Nephron progenitor cell (in vitro differentiated cells): Measurements from ENCODE around the gene ASIP.
A peak's percentile ranks its signal among the peaks of the same experiment; 100 is the strongest.
"Not testable (repeated sequence)": the region's sequence is repeated elsewhere in the genome, so short reads cannot be mapped to it uniquely, and the experiment has no call there.

Experiments
- DNase-seq: peaks from one replicate; pipeline ENCODE4 v3.0.0; 2021
- H3K27ac Mint-ChIP-seq: 2 replicates; pipeline ENCODE4 v1.8.0; 2021; ENCODE audit warnings: mild to moderate bottlenecking, moderate library complexity, mixed read lengths
- H3K27me3 Mint-ChIP-seq: 2 replicates; pipeline ENCODE4 v1.8.0; 2021; ENCODE audit warnings: mild to moderate bottlenecking, low read depth, mixed read lengths; ENCODE audit not compliant: poor library complexity
- H3K36me3 Mint-ChIP-seq: 2 replicates; pipeline ENCODE4 v1.8.0; 2021; ENCODE audit warnings: low read depth, mixed read lengths
- H3K4me1 Mint-ChIP-seq: 2 replicates; pipeline ENCODE4 v1.8.0; 2021; ENCODE audit warnings: mixed read lengths
- H3K4me3 Mint-ChIP-seq: 2 replicates; pipeline ENCODE4 v1.8.0; 2021; ENCODE audit warnings: mild to moderate bottlenecking, moderate library complexity, mixed read lengths
- H3K9me3 Mint-ChIP-seq: 2 replicates; pipeline ENCODE4 v1.8.0; 2021; ENCODE audit warnings: mild to moderate bottlenecking, moderate library complexity, mixed read lengths
- TF ChIP-seq, protein P1 (sequence below): fragments of 200-600 bp; sonication (generic); IDR thresholded peaks from 2 replicates; pipeline ENCODE4 v1.5.0; 2021; ENCODE audit warnings: antibody characterized with exemption

The ASIP gene

DNA sequence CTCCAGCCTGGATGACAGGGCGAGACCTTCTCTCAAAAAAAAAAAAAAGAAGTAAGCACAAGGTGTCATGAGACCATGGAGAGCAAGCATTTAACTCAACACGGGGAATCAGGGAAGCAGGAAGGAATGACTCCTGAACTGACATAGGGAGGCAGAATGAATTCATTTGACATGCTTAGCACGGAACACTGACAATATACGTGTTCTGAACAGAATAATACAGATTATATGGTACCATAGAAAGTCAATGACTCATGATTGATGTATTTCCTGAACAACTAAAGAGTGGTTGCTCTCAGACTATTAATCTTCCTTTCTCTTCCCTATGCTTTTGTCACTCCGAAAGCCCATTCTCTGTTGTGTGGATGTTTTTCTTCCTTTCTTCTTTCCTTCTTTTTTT, 20.7 kb upstream of the ASIP start:
- peaks cover 22% of the 10 kb centered on the region for H3K27me3 Mint-ChIP-seq
- no peak for DNase-seq
- no peaks in the 10 kb centered on the region for H3K4me1 Mint-ChIP-seq
- H3K27ac Mint-ChIP-seq = peak overlapping the region; percentile 84
- no peaks in the 10 kb centered on the region for H3K36me3 Mint-ChIP-seq
- H3K4me3 Mint-ChIP-seq = no peak overlapping the region
- TF ChIP-seq, protein P1, sequence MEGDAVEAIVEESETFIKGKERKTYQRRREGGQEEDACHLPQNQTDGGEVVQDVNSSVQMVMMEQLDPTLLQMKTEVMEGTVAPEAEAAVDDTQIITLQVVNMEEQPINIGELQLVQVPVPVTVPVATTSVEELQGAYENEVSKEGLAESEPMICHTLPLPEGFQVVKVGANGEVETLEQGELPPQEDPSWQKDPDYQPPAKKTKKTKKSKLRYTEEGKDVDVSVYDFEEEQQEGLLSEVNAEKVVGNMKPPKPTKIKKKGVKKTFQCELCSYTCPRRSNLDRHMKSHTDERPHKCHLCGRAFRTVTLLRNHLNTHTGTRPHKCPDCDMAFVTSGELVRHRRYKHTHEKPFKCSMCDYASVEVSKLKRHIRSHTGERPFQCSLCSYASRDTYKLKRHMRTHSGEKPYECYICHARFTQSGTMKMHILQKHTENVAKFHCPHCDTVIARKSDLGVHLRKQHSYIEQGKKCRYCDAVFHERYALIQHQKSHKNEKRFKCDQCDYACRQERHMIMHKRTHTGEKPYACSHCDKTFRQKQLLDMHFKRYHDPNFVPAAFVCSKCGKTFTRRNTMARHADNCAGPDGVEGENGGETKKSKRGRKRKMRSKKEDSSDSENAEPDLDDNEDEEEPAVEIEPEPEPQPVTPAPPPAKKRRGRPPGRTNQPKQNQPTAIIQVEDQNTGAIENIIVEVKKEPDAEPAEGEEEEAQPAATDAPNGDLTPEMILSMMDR = no peak
- H3K9me3 Mint-ChIP-seq = peaks cover 11% of the 10 kb centered on the region

DNA sequence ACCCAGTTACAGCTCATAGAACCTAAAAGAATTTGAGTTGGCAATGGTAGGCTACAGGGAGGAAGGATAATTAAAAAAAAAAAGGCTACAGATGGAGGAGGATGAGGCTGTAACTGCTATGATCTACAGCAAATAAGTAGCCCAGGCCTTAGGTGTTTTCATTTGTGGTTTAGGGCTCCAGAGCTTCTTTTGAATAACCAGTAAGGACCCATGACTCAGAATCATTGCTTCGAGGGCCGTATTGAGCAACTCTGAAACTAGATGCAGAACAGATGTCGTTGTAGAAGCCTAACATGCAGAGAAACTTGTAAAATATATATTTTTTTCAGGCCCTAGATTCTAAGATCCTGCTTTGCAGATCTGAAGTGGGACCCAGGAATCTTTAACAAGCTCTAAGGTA, 19.0 kb upstream of the ASIP start:
- Mint-ChIP-seq H3K27me3 (peaks cover 18% of the 10 kb centered on the region), H3K4me3 (no peak overlapping the region), H3K9me3 (peaks cover 11% of the 10 kb centered on the region), H3K27ac (no peak overlapping the region), H3K36me3 (no peaks in the 10 kb centered on the region), H3K4me1 (no peaks in the 10 kb centered on the region)
- TF ChIP-seq, protein P1 = no peak
- DNase-seq = no peak

DNA sequence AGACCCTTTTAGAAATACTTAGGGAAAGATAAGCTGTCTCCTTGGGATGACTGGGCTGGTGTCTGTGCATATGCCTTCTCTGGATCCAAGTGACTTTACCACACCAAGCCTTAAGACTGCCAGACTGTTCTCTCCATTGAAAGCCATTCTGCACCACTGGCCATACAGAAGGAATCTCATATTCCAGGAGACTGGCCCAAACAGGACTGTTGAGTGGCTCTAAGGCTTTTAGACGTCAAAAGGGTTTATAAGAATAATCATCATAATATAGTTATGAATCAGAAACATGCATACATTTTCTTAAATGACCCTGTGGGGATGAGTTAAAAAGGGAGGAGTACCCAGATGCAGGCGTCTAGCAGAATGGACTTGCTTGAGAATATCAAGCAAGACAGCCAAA, 17.0 kb upstream of the ASIP start:
- not testable (repeated sequence) for DNase-seq, H3K27me3 Mint-ChIP-seq, H3K4me3 Mint-ChIP-seq, H3K4me1 Mint-ChIP-seq, H3K36me3 Mint-ChIP-seq, H3K27ac Mint-ChIP-seq
- H3K9me3 Mint-ChIP-seq = peaks cover 11% of the 10 kb centered on the region

DNA sequence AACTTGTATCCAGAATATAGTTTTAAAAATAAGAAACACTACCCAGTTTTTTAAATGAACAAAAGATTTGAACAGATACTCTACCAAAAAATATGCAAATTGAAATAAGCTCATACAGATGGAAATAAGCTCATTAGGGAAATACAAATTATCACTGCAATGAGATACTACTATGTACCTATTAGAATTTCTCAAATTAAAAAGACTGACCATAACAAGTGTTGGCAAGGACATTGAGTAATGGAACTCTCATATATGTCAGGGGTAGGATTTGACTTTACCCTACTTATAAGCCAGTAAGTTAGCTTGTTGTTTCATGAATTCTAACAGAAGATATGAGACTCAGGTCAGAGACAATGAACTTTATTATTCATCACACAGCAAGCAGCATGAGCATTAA, 9.6 kb upstream of the ASIP start:
- no peak for DNase-seq
- Mint-ChIP-seq H3K27me3 (peaks cover 11% of the 10 kb centered on the region), H3K27ac (no peak overlapping the region), H3K36me3 (no peaks in the 10 kb centered on the region), H3K4me1 (no peaks in the 10 kb centered on the region), H3K4me3 (no peak overlapping the region), H3K9me3 (peaks cover 27% of the 10 kb centered on the region)
- TF ChIP-seq, protein P1 = no peak

DNA sequence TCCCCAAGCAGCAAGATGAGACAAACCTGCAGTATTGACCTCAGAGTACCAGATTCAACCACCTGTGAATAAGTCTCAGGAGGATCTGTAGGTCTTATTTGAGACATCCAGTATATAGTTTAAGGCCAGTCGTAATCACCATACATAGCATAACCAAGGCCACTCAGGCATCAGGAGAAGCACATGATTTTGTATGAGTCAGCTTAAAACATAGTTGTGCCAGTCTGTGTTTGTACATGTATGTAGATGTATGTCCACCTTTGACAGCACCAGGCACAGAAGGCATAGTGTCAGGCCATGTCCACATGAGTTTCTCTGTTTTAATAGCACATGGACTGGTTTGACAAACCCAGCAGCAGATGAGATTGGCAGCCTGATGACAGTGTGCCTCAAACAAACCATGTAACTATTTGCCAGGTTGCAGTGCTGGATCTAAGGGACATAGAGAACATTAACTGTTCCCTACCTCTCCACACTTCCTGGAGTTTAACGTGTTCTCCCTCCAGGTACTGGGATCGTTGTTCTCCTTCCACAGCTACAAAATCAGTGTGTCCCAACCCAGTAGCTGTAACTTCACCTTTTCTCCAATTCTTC, 8.6 kb upstream of the ASIP start:
- TF ChIP-seq, protein P1 = no peak
- Mint-ChIP-seq H3K27me3 (peaks cover 11% of the 10 kb centered on the region), H3K9me3 (peaks cover 36% of the 10 kb centered on the region), H3K36me3 (peaks cover 5% of the 10 kb centered on the region), H3K4me1 (no peaks in the 10 kb centered on the region), H3K4me3 (no peak overlapping the region), H3K27ac (no peak overlapping the region)
- DNase-seq = no peak

DNA sequence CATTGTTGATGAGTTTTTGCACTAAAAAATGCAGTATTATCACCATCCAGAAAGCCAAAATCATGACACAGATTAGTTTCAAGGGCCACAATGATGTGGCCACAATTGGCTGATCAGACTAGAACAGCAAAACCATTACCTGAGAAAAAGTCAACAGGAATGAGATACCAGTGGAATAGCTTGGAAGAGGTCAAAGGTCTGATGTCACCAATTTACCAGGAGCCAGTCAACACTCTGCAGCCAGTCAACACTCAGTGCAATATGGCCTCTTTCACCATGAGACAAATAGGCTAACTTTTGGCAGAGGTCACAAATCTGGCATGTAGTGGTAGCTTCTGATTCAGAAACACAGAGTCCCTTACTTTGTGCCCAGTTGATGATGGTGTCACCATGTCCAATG, 7.5 kb upstream of the ASIP start:
- TF ChIP-seq, protein P1 = no peak
- Mint-ChIP-seq H3K36me3 (peaks cover 15% of the 10 kb centered on the region), H3K27ac (no peak overlapping the region), H3K27me3 (peaks cover 14% of the 10 kb centered on the region), H3K4me1 (no peaks in the 10 kb centered on the region), H3K4me3 (no peak overlapping the region), H3K9me3 (peaks cover 47% of the 10 kb centered on the region)
- DNase-seq = no peak
